HepG2 (cell line): ENCODE measurements around the gene AMN. TPM values are rescaled to one million over a fixed set of nuclear protein-coding genes. Genes with fewer than 3 reads are reported as not detected.

ENCODE experiments used
- CREM ChIP-seq, 2 experiments: sonication (generic) in 1 of 2; formaldehyde crosslinking in 1 of 2; IDR thresholded peaks; 2 replicates each; pipeline versions ENCODE4 v1.4.0 to v1.6.1; 2016 to 2020; ENCODE audit warnings: antibody characterized with exemption in 1 of 2, mild to moderate bottlenecking in 1 of 2, missing genetic modification reagents in 1 of 2
- GTF3A ChIP-seq: sonication (generic); formaldehyde crosslinking; conservative IDR thresholded peaks from 2 replicates; pipeline ENCODE4 v1.4.0; 2020; ENCODE audit warnings: mild to moderate bottlenecking, missing genetic modification reagents
- NFKBIZ ChIP-seq: IDR thresholded peaks from 2 replicates; pipeline ENCODE4 v1.6.1; 2018; ENCODE audit warnings: missing genetic modification reagents, missing compliant biosample characterization
- SPEN ChIP-seq: sonication (generic); formaldehyde crosslinking; IDR thresholded peaks from 2 replicates; pipeline ENCODE4 v1.5.1; 2020; ENCODE audit warnings: low read depth, mild to moderate bottlenecking, missing genetic modification reagents
- THRA ChIP-seq: sonication (generic); formaldehyde crosslinking; IDR thresholded peaks from 2 replicates; pipeline ENCODE4 v1.4.0; 2020; ENCODE audit warnings: missing genetic modification reagents, borderline replicate concordance
- ZBED4 ChIP-seq: sonication (generic); formaldehyde crosslinking; IDR thresholded peaks from 2 replicates; pipeline ENCODE4 v1.4.0; 2020; ENCODE audit warnings: missing genetic modification reagents, borderline replicate concordance
- ZNF205 ChIP-seq: IDR thresholded peaks from 2 replicates; pipeline ENCODE4 v1.6.1; 2018; ENCODE audit warnings: missing biosample characterization, missing genetic modification reagents
- ZNF282 ChIP-seq: fragments of 450-650 bp; IDR thresholded peaks from 2 replicates; pipeline ENCODE4 v1.6.1; 2018; ENCODE audit not compliant: partially characterized antibody
- ZNF317 ChIP-seq: sonication (generic); formaldehyde crosslinking; IDR thresholded peaks from 2 replicates; pipeline ENCODE4 v1.5.0; 2020; ENCODE audit warnings: mild to moderate bottlenecking, missing genetic modification reagents
- ZNF597 ChIP-seq: sonication (generic); formaldehyde crosslinking; IDR thresholded peaks from 2 replicates; pipeline ENCODE4 v1.5.0; 2020; ENCODE audit warnings: missing genetic modification reagents
- ZNF746 ChIP-seq: sonication (generic); formaldehyde crosslinking; IDR thresholded peaks from 2 replicates; pipeline ENCODE4 v1.8.0; 2022; ENCODE audit warnings: mild to moderate bottlenecking, missing genetic modification reagents
- polyA plus RNA-seq, 8 experiments: library from polyadenylated mRNA; depleted of rRNA in 3 of 8; stranded (reverse) in 7 of 8; unstranded in 1 of 8; fragments of >200 nt; fragmentation: Illumina TruSeq in 4 of 8; extraction: Trizol in 4 of 8; gene quantifications; 2 replicates each; pipeline versions ENCODE4 v1.2.1 to v1.2.3, GENCODE V29; 2011 to 2016; ENCODE audit warnings: low read depth in 4 of 8, missing spikeins in 1 of 8, mixed read lengths in 1 of 8; ENCODE audit not compliant: insufficient read depth in 1 of 8
- total RNA-seq, 5 experiments: library from RNA; depleted of rRNA; stranded (reverse); fragments of >200 nt; fragmentation: Illumina TruSeq; extraction: Trizol; gene quantifications; 2 replicates each; pipeline ENCODE4 v1.2.3, GENCODE V29; 2016; ENCODE audit warnings: low read depth in 1 of 5
- TF ChIP-seq, protein P1 (sequence below): sonication (generic); formaldehyde crosslinking; IDR thresholded peaks from 2 replicates; pipeline ENCODE4 v1.4.0; 2020; ENCODE audit warnings: missing genetic modification reagents, borderline replicate concordance

AMN gene
- total and polyA plus RNA-seq, 2 of the 13 experiments (the other 11 are each of a cell fraction or from before 2014, with no cell fraction given), result 9.8 to 33.1 TPM

DNA sequence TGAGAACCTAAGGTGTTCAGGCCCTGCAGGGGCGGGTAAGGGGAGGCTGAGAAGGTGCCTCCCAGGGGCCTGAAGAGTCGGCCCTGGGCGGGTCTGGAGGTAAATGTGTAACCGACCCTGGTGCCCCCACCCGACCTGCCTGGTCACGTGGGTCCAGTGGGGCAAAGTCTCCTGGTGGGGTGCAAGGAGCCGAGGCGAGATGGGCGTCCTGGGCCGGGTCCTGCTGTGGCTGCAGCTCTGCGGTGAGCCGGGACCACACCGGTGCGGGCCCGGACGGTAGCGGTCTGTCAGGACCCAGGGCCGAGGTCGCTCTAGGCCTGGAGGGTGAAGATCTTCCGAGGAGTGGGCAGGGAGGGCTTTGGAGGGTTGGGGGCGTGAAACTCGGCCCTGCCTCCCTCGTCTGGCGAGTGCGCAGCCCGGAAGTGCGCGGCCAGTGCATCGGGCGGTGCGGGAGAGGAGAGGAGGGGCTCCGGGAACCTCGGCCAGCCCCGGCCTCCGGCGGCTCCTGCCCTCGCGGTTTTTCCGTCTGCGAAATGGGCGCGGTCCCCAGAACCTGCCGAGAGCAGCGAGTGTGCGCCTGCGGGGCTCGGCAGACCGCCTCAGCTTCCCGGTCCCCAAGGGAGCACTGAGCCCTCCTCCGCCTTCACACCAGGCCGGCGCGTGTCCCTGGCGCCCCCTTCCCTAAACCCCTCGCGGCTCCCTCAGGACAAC, at the start of gene AMN (continued):
- TF ChIP-seq, protein P1, sequence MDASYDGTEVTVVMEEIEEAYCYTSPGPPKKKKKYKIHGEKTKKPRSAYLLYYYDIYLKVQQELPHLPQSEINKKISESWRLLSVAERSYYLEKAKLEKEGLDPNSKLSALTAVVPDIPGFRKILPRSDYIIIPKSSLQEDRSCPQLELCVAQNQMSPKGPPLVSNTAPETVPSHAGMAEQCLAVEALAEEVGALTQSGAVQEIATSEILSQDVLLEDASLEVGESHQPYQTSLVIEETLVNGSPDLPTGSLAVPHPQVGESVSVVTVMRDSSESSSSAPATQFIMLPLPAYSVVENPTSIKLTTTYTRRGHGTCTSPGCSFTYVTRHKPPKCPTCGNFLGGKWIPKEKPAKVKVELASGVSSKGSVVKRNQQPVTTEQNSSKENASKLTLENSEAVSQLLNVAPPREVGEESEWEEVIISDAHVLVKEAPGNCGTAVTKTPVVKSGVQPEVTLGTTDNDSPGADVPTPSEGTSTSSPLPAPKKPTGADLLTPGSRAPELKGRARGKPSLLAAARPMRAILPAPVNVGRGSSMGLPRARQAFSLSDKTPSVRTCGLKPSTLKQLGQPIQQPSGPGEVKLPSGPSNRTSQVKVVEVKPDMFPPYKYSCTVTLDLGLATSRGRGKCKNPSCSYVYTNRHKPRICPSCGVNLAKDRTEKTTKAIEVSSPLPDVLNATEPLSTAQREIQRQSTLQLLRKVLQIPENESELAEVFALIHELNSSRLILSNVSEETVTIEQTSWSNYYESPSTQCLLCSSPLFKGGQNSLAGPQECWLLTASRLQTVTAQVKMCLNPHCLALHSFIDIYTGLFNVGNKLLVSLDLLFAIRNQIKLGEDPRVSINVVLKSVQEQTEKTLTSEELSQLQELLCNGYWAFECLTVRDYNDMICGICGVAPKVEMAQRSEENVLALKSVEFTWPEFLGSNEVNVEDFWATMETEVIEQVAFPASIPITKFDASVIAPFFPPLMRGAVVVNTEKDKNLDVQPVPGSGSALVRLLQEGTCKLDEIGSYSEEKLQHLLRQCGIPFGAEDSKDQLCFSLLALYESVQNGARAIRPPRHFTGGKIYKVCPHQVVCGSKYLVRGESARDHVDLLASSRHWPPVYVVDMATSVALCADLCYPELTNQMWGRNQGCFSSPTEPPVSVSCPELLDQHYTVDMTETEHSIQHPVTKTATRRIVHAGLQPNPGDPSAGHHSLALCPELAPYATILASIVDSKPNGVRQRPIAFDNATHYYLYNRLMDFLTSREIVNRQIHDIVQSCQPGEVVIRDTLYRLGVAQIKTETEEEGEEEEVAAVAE (CRISPR knock-in tag), result peak; percentile 60; the same call in 1 of the 2 replicates
- TF ChIP-seq ZBED4 (CRISPR knock-in tag), result peak; percentile 81; the same call in 1 of the 2 replicates
- TF ChIP-seq ZNF205, result peak; percentile 72; the same call in 1 of the 2 replicates
- peak; percentile 81; the same call in 1 of the 2 replicates for TF ChIP-seq SPEN (CRISPR knock-in tag)
- peak; percentile 87 for TF ChIP-seq ZNF746
- no peak for TF ChIP-seq ZNF597 (CRISPR knock-in tag)
- no peak for TF ChIP-seq CREM (IDR thresholded peaks at IDR 0.05)
- no peak for TF ChIP-seq CREM (CRISPR knock-in tag; IDR thresholded peaks at IDR 0.05)
- TF ChIP-seq ZNF282, result no peak
- no peak for TF ChIP-seq NFKBIZ
- TF ChIP-seq ZNF317 (CRISPR knock-in tag), result peak; percentile 71
- TF ChIP-seq GTF3A (CRISPR knock-in tag), result no peak
- TF ChIP-seq THRA (CRISPR knock-in tag), result peak; percentile 90
